Esophagus muscularis mucosa (tissue), 4 donors: ENCODE data around the gene SLC25A10. TPM values are rescaled to one million over a fixed set of nuclear protein-coding genes. Genes with fewer than 3 reads are reported as not detected.

Source experiments
- DNase-seq: peaks from one replicate; pipeline ENCODE4 v3.0.0-alpha.2; 2017; ENCODE audit errors: extremely low spot score
- H3K27ac ChIP-seq, 4 donors: fragments of 200-600 bp; sonication (generic); replicated peaks in 1 of 4; 1 replicate in 3 of 4; 2 replicates in 1 of 4; pipeline ENCODE4 v1.5.1; 2016 to 2019; ENCODE audit warnings: mild to moderate bottlenecking in 1 of 4
- H3K27me3 ChIP-seq, 4 donors: fragments of 200-600 bp; sonication (generic); one replicate each; pipeline versions ENCODE4 v1.5.1 to v1.6.0; 2016 to 2019
- H3K36me3 ChIP-seq, 4 donors: fragments of 200-600 bp; sonication (generic); one replicate each; pipeline ENCODE4 v1.5.1; 2016 to 2019
- H3K4me1 ChIP-seq, 4 donors: fragments of 200-600 bp; sonication (generic); one replicate each; pipeline ENCODE4 v1.5.1; 2016 to 2019
- H3K4me3 ChIP-seq, 4 donors: fragments of 200-600 bp; sonication (generic); 1 replicate in 2 of 4; 2 replicates in 2 of 4; pipeline ENCODE4 v1.5.1; 2016 to 2019; ENCODE audit warnings: mild to moderate bottlenecking in 4 of 4, moderate library complexity in 1 of 4
- H3K9me3 ChIP-seq, 4 donors: fragments of 200-600 bp; sonication (generic); 1 replicate in 3 of 4; 2 replicates in 1 of 4; pipeline ENCODE4 v1.5.1; 2016 to 2019
- EP300 ChIP-seq: sonication (generic); formaldehyde crosslinking; IDR thresholded peaks from one replicate; pipeline ENCODE4 v1.6.1; 2017; ENCODE audit warnings: antibody characterized with exemption
- POLR2AphosphoS5 ChIP-seq, 2 donors: sonication (generic); formaldehyde crosslinking; IDR thresholded peaks; one replicate each; pipeline ENCODE4 v1.6.1; 2017; ENCODE audit warnings: antibody characterized with exemption in 2 of 2
- WGBS: methylation state at CpG from one replicate; pipeline ENCODE4 v1.1.5; 2018; 5-methylcytosine and 5-hydroxymethylcytosine counted together
- intact Hi-C: fragments of 100-400 bp; cut with DNase I; formaldehyde crosslinking; loops from one replicate; pipeline ENCODE4 v1.15.1; 2023
- small RNA-seq, 3 donors: library from RNA; depleted of rRNA; stranded (forward); fragments of <200 nt; gene quantifications; one replicate each; pipeline ENCODE3, GENCODE V24; 2016
- total RNA-seq, 4 donors: library from RNA; depleted of rRNA; stranded (reverse); fragments of >200 nt; gene quantifications; one replicate each; pipeline versions ENCODE4 v1.1.0 to v1.2.1, GENCODE V29; 2016
- TF ChIP-seq, protein P1 (sequence below), 3 experiments: fragments of 200-600 bp in 2 of 3; fragments of 450-650 bp in 1 of 3; sonication (generic) in 2 of 3; IDR thresholded peaks; one replicate each; pipeline ENCODE4 v1.5.1; 2017 to 2019; ENCODE audit warnings: antibody characterized with exemption in 3 of 3, mild to moderate bottlenecking in 2 of 3, moderate library complexity in 1 of 3

SLC25A10 gene
- total RNA-seq, 4 donors from 2014 or later = 2.1 to 5.5 (median 4.8) TPM

DNA sequence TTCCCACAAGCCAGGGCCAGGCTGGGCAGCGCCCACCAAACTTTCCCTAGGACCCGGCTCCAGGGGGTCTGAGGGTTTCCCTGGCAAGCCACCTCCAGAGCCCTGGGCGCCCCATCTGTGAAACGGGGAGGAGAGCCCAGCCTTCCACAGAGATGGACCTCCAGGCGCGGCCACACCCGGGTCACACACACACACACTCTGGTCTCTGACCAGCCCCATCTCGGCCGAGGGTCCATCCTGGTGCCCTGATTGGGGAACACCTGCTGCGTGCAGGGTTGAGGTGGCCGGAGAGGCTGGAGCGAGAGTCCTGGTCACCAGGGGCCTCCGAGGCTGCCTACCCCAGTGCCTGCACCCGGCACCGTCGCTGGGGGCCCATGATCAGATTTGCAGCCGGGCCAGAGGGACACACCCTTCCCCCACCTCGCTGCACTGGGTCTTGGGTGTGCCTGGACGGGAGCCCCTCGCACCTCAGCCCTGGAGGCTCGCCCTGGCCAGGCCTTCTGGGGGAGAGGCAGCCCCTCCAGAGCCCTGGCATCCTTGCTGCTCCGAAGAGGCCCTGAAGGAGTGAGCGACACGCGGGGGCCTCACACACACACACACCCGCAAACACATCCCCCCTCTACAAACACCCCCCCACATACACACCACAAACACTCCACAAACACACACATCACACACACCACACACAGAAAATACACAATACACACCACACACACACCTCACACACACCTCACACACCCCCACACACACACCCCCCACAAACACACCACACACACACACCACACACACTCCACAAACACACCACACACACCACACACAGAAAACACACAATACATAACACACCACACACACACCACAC, 29.7 kb downstream of the SLC25A10 start:
- Histone ChIP-seq H3K9me3 (no peaks in the 10 kb centered on the region), H3K4me1 (peaks cover 0 to 7% (median 0%) of the 10 kb centered on the region in 4 donors), H3K27ac (no peak overlapping the region), H3K4me3 (no peak overlapping the region), H3K27me3 (peaks cover 0 to 39% (median 6%) of the 10 kb centered on the region in 4 donors), H3K36me3 (no peaks in the 10 kb centered on the region)
- TF ChIP-seq, protein P1, sequence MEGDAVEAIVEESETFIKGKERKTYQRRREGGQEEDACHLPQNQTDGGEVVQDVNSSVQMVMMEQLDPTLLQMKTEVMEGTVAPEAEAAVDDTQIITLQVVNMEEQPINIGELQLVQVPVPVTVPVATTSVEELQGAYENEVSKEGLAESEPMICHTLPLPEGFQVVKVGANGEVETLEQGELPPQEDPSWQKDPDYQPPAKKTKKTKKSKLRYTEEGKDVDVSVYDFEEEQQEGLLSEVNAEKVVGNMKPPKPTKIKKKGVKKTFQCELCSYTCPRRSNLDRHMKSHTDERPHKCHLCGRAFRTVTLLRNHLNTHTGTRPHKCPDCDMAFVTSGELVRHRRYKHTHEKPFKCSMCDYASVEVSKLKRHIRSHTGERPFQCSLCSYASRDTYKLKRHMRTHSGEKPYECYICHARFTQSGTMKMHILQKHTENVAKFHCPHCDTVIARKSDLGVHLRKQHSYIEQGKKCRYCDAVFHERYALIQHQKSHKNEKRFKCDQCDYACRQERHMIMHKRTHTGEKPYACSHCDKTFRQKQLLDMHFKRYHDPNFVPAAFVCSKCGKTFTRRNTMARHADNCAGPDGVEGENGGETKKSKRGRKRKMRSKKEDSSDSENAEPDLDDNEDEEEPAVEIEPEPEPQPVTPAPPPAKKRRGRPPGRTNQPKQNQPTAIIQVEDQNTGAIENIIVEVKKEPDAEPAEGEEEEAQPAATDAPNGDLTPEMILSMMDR (IDR thresholded peaks at IDR 0.05) = no peak
- no peak for TF ChIP-seq POLR2AphosphoS5 (IDR thresholded peaks at IDR 0.05)
- TF ChIP-seq EP300 = no peak
- WGBS = no CpG with 5 or more reads among the region's 26 CpGs
- intact Hi-C loops = no loop called here
- DNase-seq = no peak

Small RNAs within 50 kb of the gene (small RNA-seq; reads per million reads assigned to genes)
- 0 to 0.84 (median 0.17) reads per million in 3 donors for gene MIR6786

Other genes with a start within 250 kb of the SLC25A10 start
- 1,000 to 10,000 TPM in 3 of 4 donors, 100 to 1,000 TPM in 1; 972 to 1,850 (median 1,126) TPM for gene ACTG1, start 199.5 kb upstream of the SLC25A10 start, total RNA-seq
- 1 to 10 TPM; 1.2 to 2.4 (median 1.7) TPM for gene FSCN2, start 183.9 kb upstream of the SLC25A10 start, total RNA-seq
- gene FAAP100, start 159.9 kb upstream of the SLC25A10 start, total RNA-seq = 10 to 100 TPM; 13.7 to 33.3 (median 18.6) TPM
- 10 to 100 TPM; 58.1 to 86.6 (median 65.7) TPM for gene NPLOC4, start 75.2 kb upstream of the SLC25A10 start, total RNA-seq
- gene TSPAN10, start 75.1 kb upstream of the SLC25A10 start, total RNA-seq = under 1 TPM in 2 of 4 donors, not detected in 2; 0.32 to 0.92 TPM
- gene PDE6G, start 55.7 kb upstream of the SLC25A10 start, total RNA-seq = under 1 TPM in 1 of 4 donors, not detected in 3; 0.98 TPM
- gene OXLD1, start 45.7 kb upstream of the SLC25A10 start, total RNA-seq = 10 to 100 TPM; 24.5 to 40.5 (median 31.1) TPM
- gene CCDC137, start 45.5 kb upstream of the SLC25A10 start, total RNA-seq = 10 to 100 TPM in 3 of 4 donors, 1 to 10 TPM in 1; 8.9 to 14.1 (median 12.6) TPM
- 10 to 100 TPM; 23.7 to 38.3 (median 27.3) TPM for gene ARL16, start 28.5 kb upstream of the SLC25A10 start, total RNA-seq
- gene HGS, start 28.3 kb upstream of the SLC25A10 start, total RNA-seq = 10 to 100 TPM; 47.8 to 99.1 (median 65.5) TPM
- gene MRPL12, start 8.9 kb upstream of the SLC25A10 start, total RNA-seq = 10 to 100 TPM; 24.5 to 47.9 (median 39.2) TPM
- gene GCGR, start 91.9 kb downstream of the SLC25A10 start, total RNA-seq = under 1 TPM in 2 of 4 donors, not detected in 2; 0.17 to 0.40 TPM
- gene MCRIP1, start 121.0 kb downstream of the SLC25A10 start, total RNA-seq = 100 to 1,000 TPM in 3 of 4 donors, 10 to 100 TPM in 1; 83.5 to 146 (median 114) TPM
- gene PPP1R27, start 122.8 kb downstream of the SLC25A10 start, total RNA-seq = not detected
- gene P4HB, start 148.3 kb downstream of the SLC25A10 start, total RNA-seq = 100 to 1,000 TPM; 269 to 334 (median 313) TPM
- 100 to 1,000 TPM; 115 to 229 (median 202) TPM for gene ARHGDIA, start 159.1 kb downstream of the SLC25A10 start, total RNA-seq
- 10 to 100 TPM; 44.0 to 67.7 (median 56.5) TPM for gene ALYREF, start 179.3 kb downstream of the SLC25A10 start, total RNA-seq
- gene ANAPC11, start 179.4 kb downstream of the SLC25A10 start, total RNA-seq = 100 to 1,000 TPM; 131 to 139 (median 135) TPM
- gene NPB, start 190.0 kb downstream of the SLC25A10 start, total RNA-seq = 1 to 10 TPM in 1 of 4 donors, under 1 TPM in 1, not detected in 2; 0.78 to 1.8 TPM
- 10 to 100 TPM; 27.4 to 38.7 (median 33.3) TPM for gene PCYT2, start 199.1 kb downstream of the SLC25A10 start, total RNA-seq
- gene SIRT7, start 205.9 kb downstream of the SLC25A10 start, total RNA-seq = 10 to 100 TPM; 13.9 to 27.0 (median 19.9) TPM
- 10 to 100 TPM; 23.7 to 41.7 (median 33.6) TPM for gene MAFG, start 215.5 kb downstream of the SLC25A10 start, total RNA-seq
- 1 to 10 TPM; 2.1 to 6.5 (median 4.6) TPM for gene PYCR1, start 225.0 kb downstream of the SLC25A10 start, total RNA-seq
- not detected for gene MYADML2, start 234.9 kb downstream of the SLC25A10 start, total RNA-seq
- gene NOTUM, start 248.9 kb downstream of the SLC25A10 start, total RNA-seq = under 1 TPM in 1 of 4 donors, not detected in 3; 0.83 TPM